ENCODE measurements around the gene NR1D1.

The NR1D1 gene

GRCh38 chr17:40090237-40091119, 9.9 kb downstream of the NR1D1 start:
- peaks cover 7% of the 10 kb centered on the region; the same call in 1 of the 2 replicates for H3K36me3 ChIP-seq (ENCODE audit: control insufficient read depth, low read length)
- H3K9me3 ChIP-seq (ENCODE audit: control insufficient read depth, insufficient read depth, low read length) = no peaks in the 10 kb centered on the region
- H3K4me1 ChIP-seq (ENCODE audit: control insufficient read depth, low read length) = peaks cover 3% of the 10 kb centered on the region
- no peaks in the 10 kb centered on the region for H3K9me2 ChIP-seq (replicated peaks; ENCODE audit: control insufficient read depth, low read length)
- H3K27ac ChIP-seq (ENCODE audit: low read depth, low read length) = no peak overlapping the region
- no peak overlapping the region for H3K4me3 ChIP-seq (ENCODE audit: low read length)
- TF ChIP-seq CTCF (IDR thresholded peaks at IDR 0.05; ENCODE audit: low read depth, low read length, poor library complexity, severe bottlenecking) (no peak), EZH2phosphoT487 (IDR thresholded peaks at IDR 0.05; ENCODE audit: borderline replicate concordance, low read length) (no peak)
- no peaks in the 10 kb centered on the region for H3K79me2 ChIP-seq (ENCODE audit: control insufficient read depth, low read length)
- H3K27me3 ChIP-seq (ENCODE audit: control insufficient read depth, low read length) = no peaks in the 10 kb centered on the region
- H4K20me1 ChIP-seq (ENCODE audit: control insufficient read depth, insufficient read depth, low read depth, low read length) = no peaks in the 10 kb centered on the region
- H3F3A ChIP-seq (ENCODE audit: control insufficient read depth, insufficient read depth) = no peaks in the 10 kb centered on the region
- no peak overlapping the region for H3K4me2 ChIP-seq (ENCODE audit: low read length)

GRCh38 chr17:40089077-40089895, 11.1 kb downstream of the NR1D1 start:
- Histone ChIP-seq H3K36me3 (ENCODE audit: control insufficient read depth, low read length) (peaks cover 4% of the 10 kb centered on the region; the same call in 1 of the 2 replicates), H3K9me2 (replicated peaks; ENCODE audit: control insufficient read depth, low read length) (no peaks in the 10 kb centered on the region), H3K27ac (ENCODE audit: low read depth, low read length) (no peak overlapping the region), H3K4me2 (ENCODE audit: low read length) (no peak overlapping the region), H4K20me1 (ENCODE audit: control insufficient read depth, insufficient read depth, low read depth, low read length) (no peaks in the 10 kb centered on the region), H3K27me3 (ENCODE audit: control insufficient read depth, low read length) (no peaks in the 10 kb centered on the region), H3F3A (ENCODE audit: control insufficient read depth, insufficient read depth) (no peaks in the 10 kb centered on the region), H3K4me3 (ENCODE audit: low read length) (no peak overlapping the region), H3K4me1 (ENCODE audit: control insufficient read depth, low read length) (no peaks in the 10 kb centered on the region), H3K9me3 (ENCODE audit: control insufficient read depth, insufficient read depth, low read length) (no peaks in the 10 kb centered on the region), H3K79me2 (ENCODE audit: control insufficient read depth, low read length) (no peaks in the 10 kb centered on the region)
- TF ChIP-seq CTCF (IDR thresholded peaks at IDR 0.05; ENCODE audit: low read depth, low read length, poor library complexity, severe bottlenecking) = no peak
- no peak for TF ChIP-seq EZH2phosphoT487 (IDR thresholded peaks at IDR 0.05; ENCODE audit: borderline replicate concordance, low read length)

GRCh38 chr17:40087903-40088718, 12.3 kb downstream of the NR1D1 start:
- Histone ChIP-seq H3K4me3 (ENCODE audit: low read length) (no peak overlapping the region), H3K79me2 (ENCODE audit: control insufficient read depth, low read length) (no peaks in the 10 kb centered on the region), H3K4me1 (ENCODE audit: control insufficient read depth, low read length) (no peaks in the 10 kb centered on the region), H4K20me1 (ENCODE audit: control insufficient read depth, insufficient read depth, low read depth, low read length) (no peaks in the 10 kb centered on the region), H3K27me3 (ENCODE audit: control insufficient read depth, low read length) (no peaks in the 10 kb centered on the region), H3K36me3 (ENCODE audit: control insufficient read depth, low read length) (no peaks in the 10 kb centered on the region), H3K4me2 (ENCODE audit: low read length) (no peak overlapping the region), H3K27ac (ENCODE audit: low read depth, low read length) (no peak overlapping the region), H3F3A (ENCODE audit: control insufficient read depth, insufficient read depth) (no peaks in the 10 kb centered on the region), H3K9me3 (ENCODE audit: control insufficient read depth, insufficient read depth, low read length) (no peaks in the 10 kb centered on the region), H3K9me2 (replicated peaks; ENCODE audit: control insufficient read depth, low read length) (no peaks in the 10 kb centered on the region)
- TF ChIP-seq EZH2phosphoT487 (IDR thresholded peaks at IDR 0.05; ENCODE audit: borderline replicate concordance, low read length) = no peak
- TF ChIP-seq CTCF (IDR thresholded peaks at IDR 0.05; ENCODE audit: low read depth, low read length, poor library complexity, severe bottlenecking) = no peak

All from DOHH2 (cell line).